Ovary (tissue), 9 donors: ENCODE data around the gene PDE3A. TPM values are rescaled to one million over a fixed set of nuclear protein-coding genes. Genes with fewer than 3 reads are reported as not detected.

Experiments
- DNase-seq, 5 donors: peaks; one replicate each; pipeline ENCODE4 v3.0.0-alpha.2; 2019 to 2020
- H3K27ac ChIP-seq, 2 donors: fragments of 200-600 bp; one replicate each; pipeline versions ENCODE4 v1.5.1 to v1.8.0; 2019 to 2022
- H3K27me3 ChIP-seq: fragments of 200-600 bp; one replicate; pipeline ENCODE4 v1.8.0; 2022
- H3K36me3 ChIP-seq: fragments of 200-600 bp; sonication (generic); one replicate; pipeline ENCODE4 v1.5.1; 2019
- H3K4me1 ChIP-seq: one replicate; pipeline ENCODE4 v1.8.1; 2013; ENCODE audit warnings: mild to moderate bottlenecking, moderate library complexity; ENCODE audit not compliant: insufficient read depth
- H3K4me3 ChIP-seq: fragments of 200-600 bp; sonication (generic); one replicate; pipeline ENCODE4 v1.5.1; 2017
- H3K9me3 ChIP-seq, 2 donors: fragments of 200-600 bp in 1 of 2; sonication (generic) in 1 of 2; one replicate each; pipeline versions ENCODE4 v1.5.1 to v1.8.1; 2013 to 2019; ENCODE audit warnings: mild to moderate bottlenecking in 1 of 2, moderate library complexity in 1 of 2
- EP300 ChIP-seq: sonication (generic); formaldehyde crosslinking; IDR thresholded peaks from one replicate; pipeline ENCODE4 v1.6.1; 2017; ENCODE audit warnings: antibody characterized with exemption
- POLR2A ChIP-seq: fragments of 450-650 bp; IDR thresholded peaks from one replicate; pipeline ENCODE4 v1.6.1; 2017; ENCODE audit warnings: antibody characterized with exemption, mild to moderate bottlenecking, moderate library complexity
- WGBS, 3 donors: extraction: QIAGEN DNeasy Blood & Tissue Kit in 1 of 3; methylation state at CpG; one replicate each; pipeline versions ENCODE4 v1.1.5 to v1.1.7; 2013 to 2017; 5-methylcytosine and 5-hydroxymethylcytosine counted together
- intact Hi-C, 4 donors: fragments of 100-400 bp; cut with DNase I; formaldehyde crosslinking; loops; one replicate each; pipeline versions ENCODE4 v1.11.0 to v1.15.1; 2022 to 2023
- polyA plus RNA-seq, 2 donors: library from polyadenylated mRNA; stranded (reverse); fragments of 200-250 nt in 1 of 2; fragments of 350-450 nt in 1 of 2; fragmentation: Illumina TruSeq in 1 of 2; extraction: RNeasy Lipid Tissue Mini Kit (QIAGEN cat#74804) in 1 of 2; gene quantifications; one replicate each; pipeline ENCODE4 v1.2.3, GENCODE V29; 2013 to 2014
- total RNA-seq, 7 donors: library from RNA; depleted of rRNA in 2 of 7; stranded (reverse); fragments of >200 nt in 2 of 7; fragmentation: NEBNext Ultra II Directional in 3 of 7; extraction: Animal tissue kit (Norgen Biotek cat#: 25700) in 3 of 7; gene quantifications; one replicate each; pipeline versions ENCODE4 v1.1.0 to v1.2.4, GENCODE V29; 2016 to 2023
- TF ChIP-seq, protein P1 (sequence below), 3 donors: fragments of 450-650 bp in 2 of 3; fragments of 200-600 bp in 1 of 3; IDR thresholded peaks; one replicate each; pipeline versions ENCODE4 v1.5.1 to v1.8.0; 2016 to 2022; ENCODE audit warnings: antibody characterized with exemption in 3 of 3, mild to moderate bottlenecking in 1 of 3
- donor health status: DM: no; HTN: no; CAD: no; lungs with moderate emphysema.
- donor health status: DM: no; HTN: no; CAD: no.
- donor health status: Bipolar disorder and iron deficiency.
- donor health status: DM: yes; HTN: yes; CAD: no.
- donor health status: DM: no; HTN: no; CAD: no.
- donor health status: DM: yes; HTN: yes; CAD: no.

PDE3A gene
- total and polyA plus RNA-seq, 9 donors = 3.7 to 15.2 (median 7.1) TPM

DNA sequence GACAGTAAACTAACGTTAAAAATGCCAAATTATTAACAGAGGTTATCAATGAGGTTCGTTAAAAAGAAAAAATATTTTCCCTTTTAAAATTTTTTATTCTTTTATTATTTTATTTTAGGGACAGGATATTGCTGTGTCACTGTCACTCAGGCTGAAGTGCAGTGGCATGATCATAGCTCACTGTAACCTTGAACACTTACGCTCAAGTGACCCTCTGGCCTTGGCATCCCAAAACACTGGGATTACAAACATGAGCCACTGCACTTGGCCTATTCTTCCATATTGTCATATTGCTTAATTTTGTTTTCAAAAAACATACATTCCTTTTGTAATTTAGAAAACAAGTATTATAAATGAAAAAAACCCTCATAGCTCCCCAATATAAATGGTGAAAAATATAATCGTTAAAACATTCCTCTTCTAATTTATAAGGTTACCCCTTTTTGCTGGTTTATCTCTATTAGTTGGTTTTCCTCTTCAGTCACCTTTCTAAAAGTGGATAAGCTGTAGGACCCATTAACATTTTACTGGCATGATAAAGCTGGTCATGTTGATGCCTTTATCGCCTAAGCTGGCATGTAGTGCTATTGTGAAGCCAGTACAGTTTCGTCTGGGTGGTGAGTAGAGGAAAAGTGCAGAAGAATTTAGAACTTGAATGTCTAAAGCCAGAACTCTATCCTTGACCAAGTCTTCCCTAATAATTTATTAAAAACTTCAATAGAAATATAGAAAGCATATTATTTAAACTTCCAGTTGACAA, 27.6 kb downstream of the PDE3A start:
- no peak for DNase-seq
- TF ChIP-seq, protein P1, sequence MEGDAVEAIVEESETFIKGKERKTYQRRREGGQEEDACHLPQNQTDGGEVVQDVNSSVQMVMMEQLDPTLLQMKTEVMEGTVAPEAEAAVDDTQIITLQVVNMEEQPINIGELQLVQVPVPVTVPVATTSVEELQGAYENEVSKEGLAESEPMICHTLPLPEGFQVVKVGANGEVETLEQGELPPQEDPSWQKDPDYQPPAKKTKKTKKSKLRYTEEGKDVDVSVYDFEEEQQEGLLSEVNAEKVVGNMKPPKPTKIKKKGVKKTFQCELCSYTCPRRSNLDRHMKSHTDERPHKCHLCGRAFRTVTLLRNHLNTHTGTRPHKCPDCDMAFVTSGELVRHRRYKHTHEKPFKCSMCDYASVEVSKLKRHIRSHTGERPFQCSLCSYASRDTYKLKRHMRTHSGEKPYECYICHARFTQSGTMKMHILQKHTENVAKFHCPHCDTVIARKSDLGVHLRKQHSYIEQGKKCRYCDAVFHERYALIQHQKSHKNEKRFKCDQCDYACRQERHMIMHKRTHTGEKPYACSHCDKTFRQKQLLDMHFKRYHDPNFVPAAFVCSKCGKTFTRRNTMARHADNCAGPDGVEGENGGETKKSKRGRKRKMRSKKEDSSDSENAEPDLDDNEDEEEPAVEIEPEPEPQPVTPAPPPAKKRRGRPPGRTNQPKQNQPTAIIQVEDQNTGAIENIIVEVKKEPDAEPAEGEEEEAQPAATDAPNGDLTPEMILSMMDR (IDR thresholded peaks at IDR 0.05) = no peak
- TF ChIP-seq POLR2A (no peak), EP300 (no peak)
- Histone ChIP-seq H3K36me3 (no peaks in the 10 kb centered on the region), H3K4me1 (peaks cover 1% of the 10 kb centered on the region), H3K9me3 (no peaks in the 10 kb centered on the region), H3K27me3 (no peaks in the 10 kb centered on the region), H3K27ac (no peak overlapping the region), H3K4me3 (no peak overlapping the region)
- intact Hi-C loops = no loop called here
- WGBS, 3 donors = 71 to 86% (median 78%) methylated on average over 6 of the region's 6 CpGs

DNA sequence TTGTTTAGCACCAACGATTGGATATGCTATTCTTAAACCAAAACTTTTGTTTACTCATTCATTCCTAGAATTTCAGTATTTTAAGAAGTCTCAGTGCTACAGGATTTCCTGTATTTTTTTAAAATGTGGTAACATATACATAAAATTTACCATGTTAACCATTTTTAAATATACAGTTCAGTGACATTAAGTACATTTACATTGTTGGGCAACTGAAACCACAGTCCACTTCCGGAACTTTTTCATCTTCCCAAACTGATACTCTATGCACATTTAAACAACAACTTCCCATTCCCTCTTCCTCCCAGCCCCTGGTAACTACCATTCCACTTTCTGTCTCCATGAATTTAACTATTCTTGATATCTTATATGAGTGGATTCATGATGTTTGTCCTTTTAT, 30.3 kb downstream of the PDE3A start:
- DNase-seq = no peak
- Histone ChIP-seq H3K4me1 (peaks cover 1% of the 10 kb centered on the region), H3K36me3 (no peaks in the 10 kb centered on the region), H3K27ac (no peak overlapping the region), H3K4me3 (no peak overlapping the region), H3K9me3 (no peaks in the 10 kb centered on the region), H3K27me3 (no peaks in the 10 kb centered on the region)
- TF ChIP-seq EP300 = no peak
- TF ChIP-seq, protein P1 (IDR thresholded peaks at IDR 0.05) = no peak
- TF ChIP-seq POLR2A = no peak
- WGBS, 3 donors = 63 to 69% (median 64%) methylated on average over 2 of the region's 2 CpGs
- intact Hi-C loops = no loop called here

DNA sequence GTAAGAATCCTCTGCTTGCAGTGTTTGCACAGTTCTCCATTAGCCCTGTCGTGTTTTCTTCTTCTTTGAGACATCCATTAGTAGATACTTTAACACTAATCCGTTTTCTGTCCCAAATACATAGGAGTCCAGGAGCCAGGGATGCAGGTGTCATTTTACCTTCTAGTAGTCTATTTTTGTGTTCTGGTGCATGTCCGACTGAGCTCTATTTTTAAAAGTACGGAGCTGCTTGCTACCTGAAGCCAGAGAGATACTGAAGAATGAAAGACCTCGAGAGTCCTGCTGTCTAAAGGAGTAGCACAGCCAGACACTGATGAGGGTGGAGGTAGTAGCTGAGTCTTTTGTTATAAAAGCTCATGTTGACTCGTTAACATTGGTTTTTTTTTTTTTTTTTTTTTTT, 31.7 kb downstream of the PDE3A start:
- no peak for DNase-seq
- Histone ChIP-seq H3K9me3 (no peaks in the 10 kb centered on the region), H3K36me3 (no peaks in the 10 kb centered on the region), H3K27me3 (no peaks in the 10 kb centered on the region), H3K4me3 (no peak overlapping the region), H3K27ac (no peak overlapping the region), H3K4me1 (peaks cover 1% of the 10 kb centered on the region)
- TF ChIP-seq EP300 (no peak), POLR2A (no peak)
- TF ChIP-seq, protein P1 (IDR thresholded peaks at IDR 0.05) = no peak
- intact Hi-C loops = no loop called here
- 92 to 94% (median 93%) methylated on average over 6 of the region's 6 CpGs for WGBS, 3 donors

DNA sequence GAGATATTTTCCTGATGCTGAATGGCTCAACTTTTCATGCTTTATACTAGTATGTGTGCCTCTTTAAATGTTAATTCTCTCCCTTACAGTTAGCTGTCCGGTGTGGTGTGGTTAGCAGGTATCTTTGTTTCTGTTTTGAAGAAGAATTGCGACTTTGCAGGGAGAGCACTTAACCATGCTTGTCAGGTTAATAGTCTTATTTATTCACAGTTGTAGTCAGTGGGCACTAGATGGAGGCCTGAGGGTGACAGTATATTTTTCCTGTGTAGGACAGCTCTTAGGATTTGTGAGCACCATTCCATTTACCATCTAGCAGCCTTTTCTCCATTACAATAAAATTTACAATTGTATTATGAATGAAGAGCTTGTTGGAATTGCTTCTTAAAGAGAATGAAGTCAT, 34.9 kb downstream of the PDE3A start:
- Histone ChIP-seq H3K4me3 (no peak overlapping the region), H3K4me1 (no peaks in the 10 kb centered on the region), H3K27ac (no peak overlapping the region), H3K9me3 (no peaks in the 10 kb centered on the region), H3K36me3 (no peaks in the 10 kb centered on the region), H3K27me3 (no peaks in the 10 kb centered on the region)
- WGBS, 3 donors = 45 to 63% (median 52%) methylated on average over 2 of the region's 2 CpGs
- intact Hi-C loops = no loop called here
- TF ChIP-seq, protein P1 (IDR thresholded peaks at IDR 0.05) = no peak
- TF ChIP-seq EP300 = no peak
- no peak for TF ChIP-seq POLR2A
- DNase-seq = no peak
